AG04449 (cell line): ENCODE results near the gene ARHGDIB.

Source experiments
- CTCF ChIA-PET: fragments of 350-600 bp; formaldehyde crosslinking; extraction: SDS; loops from one replicate; lab custom pipeline; 2021; ENCODE audit warnings: antibody characterized with exemption; lab: Yijun Ruan, JAX
- POLR2A ChIA-PET: fragments of 400-600, 350-600 bp; formaldehyde crosslinking; extraction: SDS; loops from one replicate; lab custom pipeline; 2020; ENCODE audit warnings: antibody characterized with exemption, inconsistent platforms; lab: Yijun Ruan, JAX
- DNase-seq: peaks from one replicate; pipeline ENCODE4 v3.0.0-alpha.2; 2010; ENCODE audit warnings: low read depth, low spot score
- H3K4me3 ChIP-seq: 2 replicates; pipeline ENCODE4 v1.5.1; 2011; ENCODE audit warnings: low read depth, mild to moderate bottlenecking, control low read depth, low read length
- CTCF ChIP-seq: IDR thresholded peaks from one replicate; pipeline ENCODE4 v1.5.1; 2011; ENCODE audit warnings: mild to moderate bottlenecking, moderate library complexity, low read length, control low read depth, inconsistent platforms; ENCODE audit not compliant: insufficient read depth; ENCODE audit errors: missing control alignments

ARHGDIB gene

GRCh38 chr12:14928931-14929330 is 32.5 kb downstream of the ARHGDIB start:
- no peak for TF ChIP-seq CTCF
- POLR2A ChIA-PET = no interaction called here
- CTCF ChIA-PET = interaction anchor here (0.5 to 1.2 kb wide), 2 partner anchors 38 to 1769 kb away, joined by 3 read pairs; no protein-coding TSS in a partner anchor
- no peak for DNase-seq
- H3K4me3 ChIP-seq = no peak overlapping the region

GRCh38 chr12:14927267-14927666 is 34.1 kb downstream of the ARHGDIB start:
- no peak for DNase-seq
- POLR2A ChIA-PET = no interaction called here
- TF ChIP-seq CTCF = no peak
- CTCF ChIA-PET = no interaction called here
- no peak overlapping the region for H3K4me3 ChIP-seq

GRCh38 chr12:14924541-14924940 is 36.9 kb downstream of the ARHGDIB start:
- POLR2A ChIA-PET = no interaction called here
- CTCF ChIA-PET = no interaction called here
- no peak for TF ChIP-seq CTCF
- no peak overlapping the region for H3K4me3 ChIP-seq
- DNase-seq = no peak

GRCh38 chr12:14923944-14924343 is 37.5 kb downstream of the ARHGDIB start:
- no peak for DNase-seq
- POLR2A ChIA-PET = no interaction called here
- TF ChIP-seq CTCF = no peak
- CTCF ChIA-PET = no interaction called here
- no peak overlapping the region for H3K4me3 ChIP-seq

- POLR2A ChIA-PET = no interaction called here
- TF ChIP-seq CTCF = no peak
- CTCF ChIA-PET = no interaction called here
- no peak for DNase-seq
- no peak overlapping the region for H3K4me3 ChIP-seq
These were observed 40.2 kb downstream of the ARHGDIB start for GRCh38 chr12:14921218-14921617.

- ChIA-PET POLR2A (no interaction called here), CTCF (no interaction called here)
- DNase-seq = no peak
- no peak overlapping the region for H3K4me3 ChIP-seq
- TF ChIP-seq CTCF = no peak
These were observed 40.8 kb downstream of the ARHGDIB start for GRCh38 chr12:14920475-14921126.
